Measurements from ENCODE around the gene EN1. TPM values are rescaled to one million over a fixed set of nuclear protein-coding genes. Genes with fewer than 3 reads are reported as not detected.
A peak's percentile ranks its signal among the peaks of the same experiment; 100 is the strongest.

Gene EN1
- total and polyA plus RNA-seq, 2 experiments from 2014 or later, result 0.21 to 0.24 TPM

DNA sequence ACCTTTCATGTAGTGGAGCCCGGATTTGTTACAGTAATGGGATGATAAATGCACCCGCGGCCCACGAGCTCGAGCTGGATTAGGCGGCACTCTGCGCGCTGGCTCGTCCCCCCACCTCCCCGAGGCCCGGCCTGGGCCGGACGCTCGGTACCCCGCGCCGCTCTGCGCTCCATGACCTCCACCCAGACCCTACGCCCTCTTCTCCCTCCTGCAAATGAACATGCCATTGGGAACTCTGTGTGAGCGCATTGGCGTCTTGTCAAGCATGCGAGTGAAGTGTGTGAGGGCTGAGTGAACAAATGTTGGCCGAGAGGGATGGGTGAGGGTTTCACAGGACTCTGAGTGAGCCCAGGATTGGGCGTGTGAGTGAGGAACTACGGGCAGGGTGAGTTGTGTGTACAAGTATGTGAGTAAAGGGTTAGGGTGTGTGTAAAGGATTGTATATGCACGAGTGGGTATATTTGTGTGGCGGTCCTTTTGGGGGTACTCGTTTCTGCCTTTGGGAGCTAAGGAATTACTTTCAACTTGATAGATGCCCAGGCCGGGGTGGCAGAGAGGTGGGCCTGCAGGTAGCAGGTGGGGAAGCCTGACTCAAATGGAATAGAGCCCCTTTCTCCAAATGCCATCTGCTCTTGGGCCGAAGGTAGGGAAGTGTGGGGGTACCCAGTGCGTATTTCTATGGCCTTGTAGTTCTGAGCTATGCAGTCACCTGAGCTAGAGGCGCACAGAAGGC, 2.9 kb upstream of the EN1 start:
- H3K4me1 Mint-ChIP-seq, result peaks cover 60% of the 10 kb centered on the region
- no peak overlapping the region for H2AFZ ChIP-seq
- H4K20me1 ChIP-seq (replicated peaks; ENCODE audit: insufficient read depth), result peaks cover 15% of the 10 kb centered on the region

DNA sequence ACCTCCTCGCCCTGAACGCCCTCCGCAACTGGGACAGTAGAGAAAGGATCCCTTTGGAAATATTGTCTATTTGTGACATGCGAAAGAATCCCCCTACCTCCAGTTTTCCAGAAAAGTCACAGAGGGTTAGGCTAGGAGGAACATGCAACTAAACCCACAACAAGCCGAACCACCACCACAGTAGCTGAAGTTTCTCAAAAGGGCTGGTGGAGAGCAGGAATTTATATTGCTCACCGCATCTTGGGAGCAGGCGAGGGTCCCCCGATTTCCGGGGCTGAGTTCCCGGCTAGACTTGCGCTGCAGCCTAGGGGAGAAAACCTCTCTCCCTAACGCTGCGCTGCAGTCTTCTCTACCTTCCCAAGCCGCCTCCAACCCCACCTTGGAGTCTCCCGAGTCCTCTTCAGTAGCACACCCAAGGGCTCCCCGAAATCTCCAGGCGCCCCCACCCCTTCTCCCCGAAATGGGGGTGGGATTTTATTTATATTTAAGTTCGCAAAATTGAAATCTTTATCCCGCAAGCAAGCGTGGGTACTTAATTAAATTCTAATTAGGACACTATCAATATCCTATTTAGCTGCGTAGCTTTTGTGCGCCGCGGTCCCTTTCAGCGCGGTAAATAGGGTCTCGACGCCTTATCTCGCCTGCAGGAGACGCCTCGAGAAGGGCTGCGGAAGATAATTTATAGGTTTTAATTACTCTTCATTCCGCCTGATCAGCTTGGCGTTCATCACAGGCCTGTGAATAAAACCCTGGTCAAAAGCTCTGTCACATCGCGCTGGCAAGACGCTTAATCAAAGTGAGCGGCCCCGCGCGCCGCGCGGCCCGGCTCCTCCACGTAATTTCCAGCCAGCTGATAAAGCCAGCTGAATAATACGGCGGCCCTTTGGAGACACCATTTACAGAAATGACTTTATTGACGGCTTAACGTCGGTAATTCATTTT, 2.0 kb upstream of the EN1 start:
- Histone ChIP-seq H3K4me2 (peak overlapping the region; percentile 92; the same call in 1 of the 2 replicates), H4K20me1 (replicated peaks; ENCODE audit: insufficient read depth) (peaks cover 15% of the 10 kb centered on the region), H3K79me2 (replicated peaks; ENCODE audit: insufficient read depth) (no peaks in the 10 kb centered on the region), H3K36me3 (ENCODE audit: insufficient read depth) (no peaks in the 10 kb centered on the region; the same call in 1 of the 2 replicates), H3K9me2 (ENCODE audit: insufficient read depth) (no peaks in the 10 kb centered on the region), H3K4me3 (peak overlapping the region; percentile 60; the same call in 1 of the 2 replicates), H3K27ac (ENCODE audit: low read depth) (no peak overlapping the region), H3K27me3 (ENCODE audit: insufficient read depth) (peaks cover 100% of the 10 kb centered on the region), H3F3A (replicated peaks; ENCODE audit: low read depth) (peaks cover 49% of the 10 kb centered on the region), H2AFZ (no peak overlapping the region), H3K4me1 (ENCODE audit: insufficient read depth) (peaks cover 77% of the 10 kb centered on the region)
- Mint-ChIP-seq H3K27me3 (ENCODE audit: insufficient read depth, low read depth, poor library complexity) (peaks cover 94% of the 10 kb centered on the region), H3K9me3 (peaks cover 15% of the 10 kb centered on the region), H3K36me3 (ENCODE audit: low read depth) (peaks cover 2% of the 10 kb centered on the region; the same call in 2 of the 3 replicates), H3K4me1 (peaks cover 68% of the 10 kb centered on the region), H3K4me3 (peak overlapping the region; percentile 70; the same call in 2 of the 3 replicates), H3K27ac (no peak overlapping the region)
- ATAC-seq (no peak), DNase-seq (ENCODE audit: low spot score) (peak; percentile 49)
- TF ChIP-seq EZH2 (IDR thresholded peaks at IDR 0.05; ENCODE audit: low read depth, unreplicated experiment), result peak; percentile 72
- no peak for TF ChIP-seq ZNF331 (CRISPR knock-in tag; IDR thresholded peaks at IDR 0.05; ENCODE audit: low read depth)
- TF ChIP-seq EZH2phosphoT487 (IDR thresholded peaks at IDR 0.05; ENCODE audit: unreplicated experiment), result peak; percentile 7
- no peak for TF ChIP-seq JUNB (IDR thresholded peaks at IDR 0.05; ENCODE audit: unreplicated experiment)

More for the DNA sequence above, 2.9 kb upstream of the EN1 start:
- peaks cover 94% of the 10 kb centered on the region for H3K27me3 Mint-ChIP-seq (ENCODE audit: insufficient read depth, low read depth, poor library complexity)
- Histone ChIP-seq H3K36me3 (ENCODE audit: insufficient read depth) (no peaks in the 10 kb centered on the region; the same call in 1 of the 2 replicates), H3K9me2 (ENCODE audit: insufficient read depth) (no peaks in the 10 kb centered on the region), H3K27me3 (ENCODE audit: insufficient read depth) (peaks cover 100% of the 10 kb centered on the region), H3K27ac (ENCODE audit: low read depth) (no peak overlapping the region), H3K4me3 (peak overlapping the region; percentile 33; the same call in 1 of the 2 replicates), H3K4me2 (peak overlapping the region; percentile 66), H3F3A (replicated peaks; ENCODE audit: low read depth) (peaks cover 46% of the 10 kb centered on the region), H3K79me2 (replicated peaks; ENCODE audit: insufficient read depth) (no peaks in the 10 kb centered on the region), H3K4me1 (ENCODE audit: insufficient read depth) (peaks cover 77% of the 10 kb centered on the region)
- ATAC-seq, result no peak
- DNase-seq (ENCODE audit: low spot score), result peak; percentile 41
- H3K4me3 Mint-ChIP-seq, result peak overlapping the region; percentile 36; the same call in 2 of the 3 replicates
- H3K9me3 Mint-ChIP-seq, result peaks cover 15% of the 10 kb centered on the region
- peaks cover 2% of the 10 kb centered on the region; the same call in 2 of the 3 replicates for H3K36me3 Mint-ChIP-seq (ENCODE audit: low read depth)
- H3K27ac Mint-ChIP-seq, result no peak overlapping the region
- no peak for TF ChIP-seq STAT1 (IDR thresholded peaks at IDR 0.05; ENCODE audit: unreplicated experiment)
- peak; percentile 93 for TF ChIP-seq EZH2phosphoT487 (IDR thresholded peaks at IDR 0.05; ENCODE audit: unreplicated experiment)
- peak; percentile 87 for TF ChIP-seq EZH2 (IDR thresholded peaks at IDR 0.05; ENCODE audit: low read depth, unreplicated experiment)

Measured in GM23338 (cell line).